GM18870 (cell line): ENCODE data around the gene CDC42EP5.
"Not testable (repeated sequence)": the region's sequence is repeated elsewhere in the genome, so short reads cannot be mapped to it uniquely, and the experiment has no call there.

ENCODE experiments used
- ATAC-seq: cut with Tn5 transposase; IDR thresholded peaks from one replicate; pipeline ENCODE4 v1.9.1; 2021; ENCODE audit warnings: moderate library complexity; ENCODE audit not compliant: unreplicated experiment

Gene CDC42EP5, protein sequence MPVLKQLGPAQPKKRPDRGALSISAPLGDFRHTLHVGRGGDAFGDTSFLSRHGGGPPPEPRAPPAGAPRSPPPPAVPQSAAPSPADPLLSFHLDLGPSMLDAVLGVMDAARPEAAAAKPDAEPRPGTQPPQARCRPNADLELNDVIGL

DNA sequence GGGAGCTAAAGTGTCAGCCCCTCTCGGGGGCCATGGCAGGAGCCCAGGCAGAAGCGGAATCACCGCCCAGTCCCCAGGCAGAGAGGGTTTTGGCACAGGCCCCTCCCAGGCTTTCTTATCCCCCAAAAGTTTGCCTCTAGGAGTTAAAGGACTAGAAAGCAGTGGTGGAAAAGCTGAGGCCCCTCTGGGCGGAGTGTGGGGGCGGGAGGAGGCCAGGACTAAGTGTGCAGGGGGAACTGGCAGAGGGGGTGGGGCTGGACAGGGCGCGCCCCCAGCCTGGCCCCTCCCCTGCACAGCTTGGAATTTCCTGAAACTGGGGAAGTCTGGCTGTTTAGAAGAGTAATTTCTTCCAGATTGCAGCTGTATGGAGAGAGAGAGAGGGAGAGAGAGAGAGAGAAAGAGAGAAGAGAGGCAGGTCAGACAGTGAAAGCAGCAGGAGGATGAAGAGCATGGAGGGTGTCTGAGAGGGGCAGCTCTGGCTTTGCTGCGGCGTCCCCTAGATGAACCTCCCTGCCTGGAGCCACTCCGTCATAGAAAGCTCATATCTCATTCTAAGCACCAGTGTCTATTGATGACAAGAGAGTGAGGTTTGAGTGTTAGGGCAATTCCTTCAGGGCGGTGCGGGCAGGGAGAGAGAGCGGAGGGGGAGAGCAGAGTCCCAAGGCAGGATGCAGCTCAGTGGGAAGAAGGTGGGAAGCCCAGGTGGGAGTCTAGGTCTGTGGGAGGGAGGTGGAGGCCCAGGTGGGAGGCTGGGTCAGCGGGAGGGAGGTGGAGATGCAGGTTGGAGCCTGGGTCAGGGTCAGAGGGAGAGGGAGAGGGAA, at the start of gene CDC42EP5:
CDC42EP5 (minus strand) TSS at position 226 of the 821 bp plus-strand sequence. CDS start 7,749 bp downstream, outside the sequence.
- ATAC-seq, result no peak

DNA sequence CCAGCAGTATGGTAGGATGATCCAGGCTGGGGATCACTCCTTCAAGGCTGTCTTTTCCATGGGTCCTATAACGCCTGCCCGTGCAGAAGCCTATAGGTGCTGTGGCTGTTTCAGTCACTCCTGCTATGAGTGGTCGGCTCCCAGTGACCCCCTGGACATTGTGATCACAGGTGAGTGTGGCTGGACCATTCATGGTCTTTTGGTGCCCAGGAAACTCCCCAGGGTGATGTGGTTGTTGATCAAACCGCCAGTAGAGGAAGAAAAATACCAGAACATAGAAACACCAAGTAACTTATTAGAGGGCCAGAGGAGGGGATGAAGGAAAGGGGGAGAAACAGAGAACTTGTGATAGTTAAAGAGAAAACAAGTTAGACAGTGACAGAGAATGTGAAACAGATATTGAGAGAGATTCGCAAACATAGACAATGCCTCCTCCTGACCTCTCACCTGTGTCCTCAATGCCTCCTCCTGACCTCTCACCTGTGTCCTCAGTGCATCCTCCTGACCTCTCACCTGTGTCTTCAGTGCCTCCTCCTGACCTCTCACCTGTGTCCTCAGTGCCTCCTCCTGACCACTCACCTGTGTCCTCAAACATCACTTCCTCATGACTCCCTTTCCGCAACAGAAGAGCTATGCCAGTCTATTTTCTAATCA, 48.9 kb upstream of the CDC42EP5 start:
- ATAC-seq, result no peak

DNA sequence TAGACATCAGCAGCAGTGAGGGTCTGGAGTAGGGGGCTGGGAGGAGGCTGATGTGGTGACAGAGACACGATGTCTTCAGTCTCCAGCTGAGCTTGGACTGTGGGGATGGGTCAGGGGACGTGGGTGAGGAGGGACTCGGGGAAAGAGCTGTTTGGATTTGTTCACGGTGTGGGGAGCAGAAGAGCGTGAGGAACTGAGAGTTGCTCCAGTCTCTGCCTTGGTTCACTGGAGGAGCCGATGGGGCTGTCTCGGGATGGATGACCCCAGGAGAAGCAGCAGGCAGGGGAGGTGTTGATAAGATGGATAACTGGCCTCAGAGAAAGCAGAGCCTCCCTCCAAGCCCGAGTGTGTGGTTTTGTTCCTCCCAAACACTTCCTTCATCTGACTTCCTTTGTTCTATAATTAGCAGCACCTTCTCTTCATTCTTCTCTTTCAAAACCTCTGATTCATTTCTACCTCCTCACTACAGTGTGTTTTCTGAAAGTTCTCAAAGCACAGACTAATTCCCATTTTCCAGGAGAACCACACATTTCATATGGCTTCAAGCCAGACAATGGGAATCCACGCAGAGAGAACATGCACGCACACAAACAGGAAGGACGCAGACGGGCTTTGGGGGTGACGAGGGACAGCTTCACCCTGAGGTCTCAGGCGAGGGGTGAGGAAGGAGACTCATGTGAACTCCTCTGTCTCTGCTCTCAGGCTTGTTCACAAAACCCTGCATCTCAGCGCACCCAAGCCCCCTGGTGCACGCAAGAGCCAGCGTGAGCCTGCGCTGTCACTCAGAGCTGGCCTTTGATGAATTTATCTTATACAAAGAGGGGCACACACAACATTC, 48.1 kb upstream of the CDC42EP5 start:
- no peak for ATAC-seq

DNA sequence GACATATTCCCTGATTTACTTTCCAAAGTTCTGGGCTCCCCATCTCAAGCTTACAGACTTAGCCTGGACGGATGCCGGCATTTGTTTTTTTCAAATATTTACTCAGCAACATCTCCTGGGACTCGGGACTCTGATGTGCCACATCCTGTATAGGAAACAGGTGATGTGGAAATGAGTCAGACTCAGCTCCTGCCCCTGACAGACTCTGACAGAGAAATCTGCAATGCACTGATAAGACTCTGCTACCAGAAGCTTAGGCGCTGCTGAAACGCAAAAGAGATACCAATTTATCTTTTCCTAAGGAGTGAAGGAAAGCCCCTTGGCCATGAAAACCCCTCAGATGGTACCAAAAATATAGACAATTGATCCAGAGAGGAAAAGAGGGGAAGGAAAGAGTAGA, 45.7 kb upstream of the CDC42EP5 start:
- ATAC-seq, result peak; percentile 44

DNA sequence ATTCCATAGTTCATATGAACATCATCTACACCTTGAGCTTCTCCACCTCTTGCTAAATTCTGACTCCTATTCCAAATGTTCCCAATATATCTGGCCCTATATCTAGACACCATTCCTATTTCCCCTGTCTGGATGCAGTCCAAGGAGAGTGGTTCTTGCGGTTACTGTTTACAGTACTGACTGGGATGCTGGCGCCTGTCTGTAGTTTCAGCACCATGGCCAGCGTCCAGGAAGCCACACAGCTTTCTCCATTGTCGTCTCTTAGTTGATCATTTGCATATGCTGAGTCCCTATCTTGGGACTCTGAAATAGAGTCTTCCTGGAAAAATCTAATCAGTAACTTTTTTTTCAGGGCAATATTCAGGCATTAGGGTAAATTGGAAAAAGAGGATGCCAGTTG, 44.4 kb upstream of the CDC42EP5 start:
- no peak for ATAC-seq

DNA sequence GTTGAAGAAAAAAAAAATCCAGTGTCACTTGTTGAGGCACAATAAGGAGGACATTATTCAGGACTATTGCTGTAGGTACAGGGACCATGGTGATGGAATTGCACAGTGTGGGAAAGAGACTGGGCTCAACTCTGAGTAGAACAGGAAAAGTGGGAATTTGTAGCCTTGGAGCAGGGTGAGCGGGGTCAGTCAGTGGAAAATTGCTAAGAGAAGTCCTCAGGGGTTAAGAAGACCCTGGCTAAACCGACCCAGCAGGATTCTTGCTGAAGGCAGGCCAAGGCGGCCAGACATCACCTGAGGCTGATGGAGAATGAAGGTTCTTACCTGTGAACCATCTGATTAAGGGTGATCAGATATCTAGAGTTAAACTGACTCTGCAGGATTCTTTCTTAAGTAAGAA, 42.1 kb upstream of the CDC42EP5 start:
- no peak for ATAC-seq

DNA sequence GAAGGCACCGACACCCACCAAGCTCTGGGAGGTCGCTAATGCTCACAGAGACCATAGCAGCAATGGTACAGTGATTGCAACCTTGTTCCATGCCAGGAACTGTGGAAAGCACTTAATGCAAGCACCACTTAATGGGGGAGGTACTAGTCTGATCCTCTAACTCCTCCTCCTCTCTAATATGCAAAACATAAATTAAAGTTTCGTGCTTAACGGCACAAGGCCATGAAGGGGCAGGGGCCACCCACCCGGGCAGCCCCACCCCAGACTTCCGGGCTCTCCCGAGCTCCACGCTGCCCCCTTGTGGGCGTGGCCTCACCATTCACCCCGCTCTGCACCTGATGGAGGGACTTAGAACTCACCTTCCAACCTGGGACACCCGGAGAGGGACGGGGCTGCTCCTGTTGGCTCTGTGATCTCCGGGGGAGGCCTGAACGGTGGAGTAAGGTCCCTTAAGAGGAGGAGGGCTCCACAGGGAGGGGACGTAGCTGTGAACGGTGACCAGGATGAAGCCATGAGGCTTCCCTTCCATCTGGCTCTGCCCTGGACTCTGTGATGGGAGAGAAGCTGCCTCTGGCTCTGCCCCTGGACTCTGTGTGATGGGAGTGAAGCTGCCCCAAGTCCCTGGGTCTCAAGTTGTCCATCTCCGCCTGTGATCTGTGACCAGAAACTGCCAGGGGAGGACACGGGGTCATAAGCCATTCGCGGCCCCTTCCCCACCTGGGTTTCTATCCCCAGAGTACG, 36.3 kb upstream of the CDC42EP5 start:
- not testable (repeated sequence) for ATAC-seq

DNA sequence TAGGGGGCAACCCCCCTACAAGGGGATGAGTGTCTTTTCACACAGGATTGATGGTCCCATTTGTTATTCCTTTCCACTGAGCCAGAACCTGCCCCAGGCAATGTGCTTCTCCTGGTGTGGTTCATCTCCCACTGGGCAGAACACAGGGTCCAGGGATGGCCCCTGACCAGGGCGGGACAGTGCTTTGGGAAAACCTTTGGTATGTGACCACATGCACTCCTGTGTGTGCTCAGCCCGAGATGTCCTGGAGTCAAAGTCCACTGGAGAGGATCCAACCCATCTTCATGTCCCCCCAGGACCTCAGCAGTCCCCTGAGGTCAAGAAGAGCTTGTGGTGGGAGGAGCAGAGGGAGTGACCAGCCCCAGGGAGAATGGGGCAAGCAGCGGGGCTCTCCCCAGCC, 35.4 kb upstream of the CDC42EP5 start:
- not testable (repeated sequence) for ATAC-seq

DNA sequence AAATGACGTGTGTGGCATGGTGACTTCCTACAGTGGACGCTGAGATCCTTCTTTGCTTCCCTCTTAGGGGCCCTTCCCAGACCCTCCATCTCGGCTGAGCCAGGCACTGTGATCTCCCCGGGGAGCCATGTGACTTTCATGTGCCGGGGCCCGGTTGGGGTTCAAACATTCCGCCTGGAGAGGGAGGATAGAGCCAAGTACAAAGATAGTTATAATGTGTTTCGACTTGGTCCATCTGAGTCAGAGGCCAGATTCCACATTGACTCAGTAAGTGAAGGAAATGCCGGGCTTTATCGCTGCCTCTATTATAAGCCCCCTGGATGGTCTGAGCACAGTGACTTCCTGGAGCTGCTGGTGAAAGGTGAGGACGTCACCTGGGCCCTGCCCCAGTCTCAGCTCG, 34.7 kb upstream of the CDC42EP5 start:
- ATAC-seq, result no peak

DNA sequence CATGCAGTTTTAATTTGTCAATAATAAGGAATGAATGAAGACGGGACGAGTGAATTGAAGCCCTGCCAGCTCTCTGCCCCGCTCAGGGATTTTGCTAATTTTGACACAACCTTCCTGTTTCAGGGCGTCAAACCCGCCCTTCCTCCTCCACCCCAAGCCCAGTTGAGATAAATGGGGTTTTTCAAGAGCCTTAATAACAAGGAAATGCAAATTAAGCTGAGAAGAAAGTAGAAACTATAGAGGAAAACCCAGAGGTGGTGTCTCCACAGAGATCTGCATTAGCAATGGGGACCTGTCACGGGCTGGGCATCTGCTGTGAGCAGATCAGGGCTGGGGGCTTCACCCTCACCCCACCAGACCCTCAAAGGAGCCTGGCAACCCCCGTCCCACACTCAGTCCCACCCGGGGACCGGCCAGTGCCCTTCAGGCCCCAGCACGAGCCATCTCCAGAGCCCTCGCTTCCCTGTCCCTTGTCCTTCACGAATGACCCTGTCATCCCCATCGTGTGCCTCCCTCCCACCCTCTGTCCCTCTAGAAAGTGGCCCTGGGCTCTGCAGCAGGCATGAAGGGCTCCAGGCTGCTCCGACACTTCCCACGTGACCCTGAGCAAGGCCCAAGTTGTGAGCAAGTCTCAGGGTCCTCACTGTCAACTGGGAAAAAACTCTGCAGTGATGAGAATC, 34.1 kb upstream of the CDC42EP5 start:
- not testable (repeated sequence) for ATAC-seq

DNA sequence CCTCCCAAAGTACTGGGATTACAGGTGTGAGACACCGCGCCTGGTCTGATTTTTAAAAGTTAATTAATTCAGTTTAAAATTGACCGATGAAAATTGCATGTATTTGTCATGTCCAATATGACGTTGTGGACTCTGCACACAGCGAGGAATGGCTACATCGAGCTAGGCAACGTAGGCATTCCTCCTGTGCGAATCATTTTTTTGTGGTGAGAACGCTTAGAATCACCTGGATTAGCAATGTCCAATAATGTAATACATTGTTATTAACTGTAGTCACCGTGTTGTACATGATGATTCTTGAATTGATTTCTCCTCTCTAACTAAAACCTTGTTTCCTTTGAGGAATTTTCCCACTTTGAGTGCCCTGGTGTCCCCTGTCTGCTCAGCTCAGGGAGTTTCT, 33.0 kb upstream of the CDC42EP5 start:
- no peak for ATAC-seq

DNA sequence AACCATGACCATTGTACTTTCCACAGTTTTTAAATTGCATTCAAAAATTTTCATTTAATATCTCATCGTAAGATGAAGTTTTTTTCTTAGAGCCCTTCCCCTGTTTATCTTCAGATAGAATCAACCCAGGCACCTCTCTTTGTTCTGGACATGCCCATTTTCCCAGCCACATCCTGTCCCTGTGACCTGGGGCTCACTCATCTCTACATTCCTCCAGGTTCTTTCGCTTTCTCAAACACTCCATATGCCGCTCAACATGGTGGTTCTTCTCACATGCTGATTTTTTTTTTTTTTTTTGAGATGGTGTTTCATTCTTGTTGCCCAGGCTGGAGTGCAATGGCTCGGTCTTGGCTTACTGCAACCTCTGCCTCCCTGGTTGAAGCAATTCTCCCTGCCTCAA, 32.4 kb upstream of the CDC42EP5 start:
- ATAC-seq, result not testable (repeated sequence)

DNA sequence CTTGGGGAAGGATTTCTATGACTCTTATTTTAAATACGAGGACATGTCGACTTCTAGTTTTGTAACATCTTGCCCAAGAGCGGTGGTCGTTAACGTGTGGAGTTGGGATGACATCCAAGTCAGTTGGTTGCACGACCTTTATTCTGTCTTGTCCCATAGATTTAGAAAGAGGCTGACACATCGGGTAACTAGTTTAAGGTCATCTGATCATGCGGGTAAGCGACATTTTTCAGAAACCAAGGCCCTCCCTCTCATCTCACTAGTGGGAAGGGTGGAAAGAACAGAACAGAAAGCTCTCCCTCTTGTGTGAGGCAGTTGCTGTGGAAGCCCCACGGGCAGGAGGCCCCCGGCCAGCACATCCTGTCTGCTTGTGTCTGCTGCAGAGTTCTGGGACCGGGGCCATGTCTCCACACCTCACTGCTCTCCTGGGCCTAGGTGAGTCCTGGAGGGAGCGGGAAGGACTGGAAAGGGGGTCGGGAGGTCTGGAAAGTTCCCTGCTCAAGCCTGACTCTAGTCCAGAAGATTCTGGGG, 29.5 kb upstream of the CDC42EP5 start, which contains the start of gene LAIR2:
LAIR2 (plus strand) TSS at position 314 of the 531 bp plus-strand sequence; CDS start at position 402, 88 bp downstream.
- ATAC-seq, result no peak

DNA sequence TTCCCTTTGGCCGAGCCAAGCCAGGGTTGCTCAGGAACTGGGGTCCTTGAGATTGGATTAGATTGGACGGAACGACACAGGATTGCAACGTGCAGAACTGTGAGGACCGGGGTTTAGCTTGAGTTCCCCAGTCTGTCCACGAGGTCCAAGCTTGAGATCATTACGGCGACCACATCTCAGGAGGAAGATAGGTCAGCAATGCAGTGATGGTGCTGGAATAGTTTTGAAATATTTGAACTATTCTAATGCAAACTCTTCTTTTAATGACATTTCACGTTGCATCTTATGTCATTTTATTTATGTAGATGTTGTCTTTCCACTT, 25.3 kb upstream of the CDC42EP5 start:
- not testable (repeated sequence) for ATAC-seq

DNA sequence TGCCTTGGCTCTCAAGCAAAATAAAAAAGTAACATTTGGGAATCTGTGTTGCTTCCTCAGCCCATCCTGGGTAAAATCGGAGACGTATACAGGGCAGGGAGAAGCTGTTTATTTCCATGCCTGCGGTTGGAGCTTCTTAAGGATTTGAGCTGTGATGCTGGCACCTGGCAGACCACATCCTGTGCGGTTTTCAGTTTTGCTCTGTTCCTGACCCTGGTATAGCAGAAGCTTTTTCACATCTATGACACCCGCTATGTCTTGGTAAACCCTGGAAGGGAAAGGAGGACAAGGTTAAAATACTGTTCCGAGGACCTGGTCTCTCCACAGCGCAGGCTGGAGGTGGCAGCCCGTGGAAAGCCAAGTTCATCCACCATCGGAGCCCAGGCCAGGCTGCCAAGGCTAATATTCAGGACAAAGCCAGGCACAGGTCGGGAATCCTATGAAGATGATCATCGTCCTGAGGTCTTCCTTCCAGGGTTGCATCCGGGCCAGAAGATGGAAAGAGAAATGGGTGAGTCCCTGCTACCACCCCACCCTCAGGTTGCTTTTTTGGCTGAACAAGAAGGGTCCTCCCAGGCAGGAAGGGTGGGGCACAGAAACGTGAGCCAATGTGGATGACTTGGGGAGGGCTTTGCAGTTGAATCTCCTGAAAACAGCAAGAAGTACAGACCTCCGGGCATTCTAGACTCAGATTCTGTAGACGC, 24.8 kb upstream of the CDC42EP5 start:
- ATAC-seq, result not testable (repeated sequence)

DNA sequence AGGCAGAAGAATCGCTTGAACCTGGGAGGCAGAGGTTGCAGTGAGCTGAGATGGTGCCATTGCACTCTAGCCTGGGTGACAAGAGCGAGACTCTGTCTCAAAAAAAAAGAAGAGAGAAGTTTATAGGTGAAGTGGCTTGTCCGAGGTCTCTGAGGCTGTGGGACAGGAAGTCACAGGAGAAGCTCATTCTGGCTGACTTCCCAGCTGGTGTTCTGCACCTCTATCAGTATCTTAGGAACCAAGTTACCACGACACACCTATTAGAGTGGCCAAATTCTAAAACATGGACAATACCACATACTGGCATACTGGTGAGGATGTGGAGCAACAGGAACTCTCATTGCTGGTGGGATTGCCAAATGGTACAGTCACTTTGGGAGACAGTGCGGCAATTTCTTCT, 22.2 kb upstream of the CDC42EP5 start:
- ATAC-seq, result not testable (repeated sequence)

DNA sequence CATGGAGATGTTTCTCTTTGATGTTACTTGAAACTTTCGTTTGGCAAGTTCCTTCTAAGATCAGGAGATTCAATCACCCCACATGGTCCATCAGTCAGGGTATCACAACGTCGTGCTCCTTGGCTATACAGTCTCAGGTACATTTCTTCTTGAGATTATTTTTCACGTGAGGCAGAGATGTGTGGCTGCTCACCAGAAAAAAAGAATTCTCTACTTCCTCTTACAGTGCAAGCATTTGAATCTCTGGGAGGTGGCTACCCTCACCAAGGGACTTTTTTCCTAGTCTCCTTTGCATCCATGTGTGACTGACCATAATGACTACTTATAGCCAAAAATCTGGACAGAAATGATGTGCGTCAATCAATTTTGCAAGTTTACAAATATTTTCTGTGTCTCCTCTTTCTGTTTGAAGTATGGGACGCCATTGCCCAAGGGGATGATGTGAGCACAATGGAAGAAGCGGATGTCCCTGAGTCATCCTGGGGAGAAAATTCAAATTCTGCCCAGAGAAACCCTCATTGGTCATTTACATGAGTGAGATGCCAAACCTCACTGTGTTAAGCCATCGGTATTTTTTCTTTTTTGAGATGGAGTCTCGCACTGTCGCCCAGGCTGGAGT, 21.0 kb upstream of the CDC42EP5 start:
- ATAC-seq, result no peak

DNA sequence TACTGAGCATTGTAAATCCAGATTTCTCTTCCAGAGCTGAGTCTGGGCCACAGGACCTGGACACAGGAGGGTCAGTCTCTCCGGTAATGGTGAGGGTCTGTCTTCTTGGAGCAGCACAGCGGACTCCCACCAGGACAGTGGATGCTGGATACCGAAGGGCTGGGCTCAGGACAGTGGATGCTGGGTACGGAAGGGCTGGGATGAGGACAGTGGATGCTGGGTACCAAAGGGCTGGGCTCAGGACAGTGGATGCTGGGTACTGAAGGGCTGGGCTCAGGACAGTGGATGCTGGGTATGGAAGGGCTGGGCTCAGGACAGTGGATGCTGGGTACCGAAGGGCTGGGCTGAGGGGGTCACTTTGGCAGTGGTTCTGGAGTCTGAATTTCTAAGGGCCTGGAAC, 20.0 kb upstream of the CDC42EP5 start:
- ATAC-seq, result not testable (repeated sequence)

DNA sequence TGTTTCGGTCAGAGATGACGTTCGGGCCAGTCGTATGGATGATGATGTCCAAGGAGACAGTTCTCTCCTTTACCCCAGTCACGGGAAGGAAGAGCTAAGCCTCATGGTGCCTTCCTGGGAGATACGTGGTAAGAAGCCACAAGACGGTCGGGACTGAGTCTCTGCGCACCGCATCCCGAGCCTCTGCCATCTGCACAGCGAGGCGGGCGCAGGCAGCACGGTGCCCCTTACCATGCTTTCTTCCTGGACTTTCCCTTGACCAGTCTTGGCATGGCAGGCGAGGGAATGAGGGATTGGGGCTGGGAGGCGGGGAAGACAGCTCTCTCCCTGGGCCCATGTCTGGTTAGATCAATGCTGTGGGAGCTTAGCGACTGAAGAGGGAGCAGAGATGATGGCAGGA, 19.5 kb upstream of the CDC42EP5 start:
- ATAC-seq, result no peak
